ENCODE measurements around the gene DKK3. TPM values are rescaled to one million over a fixed set of nuclear protein-coding genes. Genes with fewer than 3 reads are reported as not detected.

Gene DKK3
- total and polyA plus RNA-seq, 4 donors: 3.1 to 9.9 (median 7.1) TPM

- H3K9ac ChIP-seq (ENCODE audit: low read depth in 1 of 2, low read length in 2 of 2): no peak overlapping the region
- no peaks in the 10 kb centered on the region for H3K36me3 ChIP-seq (ENCODE audit: control insufficient read depth in 4 of 4, insufficient read depth in 3 of 4, low read depth in 1 of 4, low read length in 3 of 4)
- DNase-seq (ENCODE audit: low spot score): no peak
- WGBS: 77% methylated on average over 5 of the region's 5 CpGs
- TF ChIP-seq FOXA2 (IDR thresholded peaks at IDR 0.05): no peak
- TF ChIP-seq SP1 (IDR thresholded peaks at IDR 0.05): no peak
- H3K27ac ChIP-seq (ENCODE audit: low read depth in 1 of 2, low read length in 2 of 2): no peak overlapping the region
- H3K4me1 ChIP-seq (ENCODE audit: control insufficient read depth in 4 of 4, insufficient read depth in 4 of 4, low read length in 3 of 4): no peaks in the 10 kb centered on the region
- no peaks in the 10 kb centered on the region for H3K27me3 ChIP-seq (ENCODE audit: control insufficient read depth in 4 of 4, insufficient read depth in 4 of 4, low read length in 3 of 4)
- H3K4me3 ChIP-seq (ENCODE audit: low read depth in 1 of 3, low read length in 3 of 3): no peak overlapping the region
- H3K9me3 ChIP-seq (ENCODE audit: control insufficient read depth in 4 of 4, low read length in 3 of 4): no peaks in the 10 kb centered on the region
These were observed 8.8 kb upstream of the DKK3 start for GRCh38 chr11:12017243-12017678.

- no peak for TF ChIP-seq TAF1 (conservative IDR thresholded peaks at IDR 0.05)
- no peak for TF ChIP-seq NR2F2 (IDR thresholded peaks at IDR 0.05)
- no peak for TF ChIP-seq JUND (IDR thresholded peaks at IDR 0.05)
- peak; percentile 15 to 41 for TF ChIP-seq RAD21 (IDR thresholded peaks at IDR 0.05)
- TF ChIP-seq YY1 (IDR thresholded peaks at IDR 0.05): no peak
- peak; percentile 4 for TF ChIP-seq CTCF (IDR thresholded peaks at IDR 0.05; ENCODE audit: low read depth, low read length, missing input control)
- TF ChIP-seq ZBTB33 (IDR thresholded peaks at IDR 0.05): no peak
- no peak for TF ChIP-seq SP1 (IDR thresholded peaks at IDR 0.05)
These were observed 7.8 kb upstream of the DKK3 start for GRCh38 chr11:12016246-12016645.

GRCh38 chr11:12015486-12015885, 7.1 kb upstream of the DKK3 start:
- no peaks in the 10 kb centered on the region for H3K36me3 ChIP-seq (ENCODE audit: control insufficient read depth in 4 of 4, insufficient read depth in 3 of 4, low read depth in 1 of 4, low read length in 3 of 4)
- no peaks in the 10 kb centered on the region for H3K27me3 ChIP-seq (ENCODE audit: control insufficient read depth in 4 of 4, insufficient read depth in 4 of 4, low read length in 3 of 4)
- no peak overlapping the region for H3K4me3 ChIP-seq (ENCODE audit: low read depth in 1 of 3, low read length in 3 of 3)
- TF ChIP-seq EGR1 (IDR thresholded peaks at IDR 0.05; ENCODE audit: low read depth in 2 of 2) (no peak), TAF1 (conservative IDR thresholded peaks at IDR 0.05) (no peak), HNF4A (conservative IDR thresholded peaks at IDR 0.05) (no peak), FOXA2 (IDR thresholded peaks at IDR 0.05) (no peak), YY1 (IDR thresholded peaks at IDR 0.05) (no peak), NR2F2 (IDR thresholded peaks at IDR 0.05) (no peak), GABPA (IDR thresholded peaks at IDR 0.05 in 1 of 2, conservative IDR thresholded peaks at IDR 0.05 in 1 of 2) (no peak), ZBTB33 (IDR thresholded peaks at IDR 0.05) (no peak)
- H3K9me3 ChIP-seq (ENCODE audit: control insufficient read depth in 4 of 4, low read length in 3 of 4): no peaks in the 10 kb centered on the region
- H3K27ac ChIP-seq (ENCODE audit: low read depth in 1 of 2, low read length in 2 of 2): no peak overlapping the region
- H3K4me1 ChIP-seq (ENCODE audit: control insufficient read depth in 4 of 4, insufficient read depth in 4 of 4, low read length in 3 of 4): no peaks in the 10 kb centered on the region
- H3K9ac ChIP-seq (ENCODE audit: low read depth in 1 of 2, low read length in 2 of 2): no peak overlapping the region
- DNase-seq (ENCODE audit: low spot score): no peak

More at GRCh38 chr11:12016246-12016645, 7.8 kb upstream of the DKK3 start:
- no peak overlapping the region for H3K9ac ChIP-seq (ENCODE audit: low read depth in 1 of 2, low read length in 2 of 2)
- no peaks in the 10 kb centered on the region for H3K9me3 ChIP-seq (ENCODE audit: control insufficient read depth in 4 of 4, low read length in 3 of 4)
- H3K4me3 ChIP-seq (ENCODE audit: low read depth in 1 of 3, low read length in 3 of 3): no peak overlapping the region
- 88% methylated on average over 2 of the region's 2 CpGs for WGBS
- no peak overlapping the region for H3K27ac ChIP-seq (ENCODE audit: low read depth in 1 of 2, low read length in 2 of 2)
- DNase-seq (ENCODE audit: low spot score): no peak
- no peaks in the 10 kb centered on the region for H3K27me3 ChIP-seq (ENCODE audit: control insufficient read depth in 4 of 4, insufficient read depth in 4 of 4, low read length in 3 of 4)
- H3K4me1 ChIP-seq (ENCODE audit: control insufficient read depth in 4 of 4, insufficient read depth in 4 of 4, low read length in 3 of 4): no peaks in the 10 kb centered on the region
- H3K36me3 ChIP-seq (ENCODE audit: control insufficient read depth in 4 of 4, insufficient read depth in 3 of 4, low read depth in 1 of 4, low read length in 3 of 4): no peaks in the 10 kb centered on the region
